GM18508 (cell line): Measurements from ENCODE around the gene FMO5.
"Not testable (repeated sequence)": the region's sequence is repeated elsewhere in the genome, so short reads cannot be mapped to it uniquely, and the experiment has no call there.

Experiments
- ATAC-seq: cut with Tn5 transposase; IDR thresholded peaks from one replicate; pipeline ENCODE4 v1.9.1; 2021; ENCODE audit warnings: moderate number of reproducible peaks; ENCODE audit not compliant: insufficient read depth, unreplicated experiment

FMO5 gene

GRCh38 chr1:147209825-147210821, 15.0 kb downstream of the FMO5 start:
- ATAC-seq, result no peak

GRCh38 chr1:147208619-147209018, 16.5 kb downstream of the FMO5 start:
- no peak for ATAC-seq

GRCh38 chr1:147207192-147207591, 17.9 kb downstream of the FMO5 start:
- ATAC-seq, result no peak

- no peak for ATAC-seq
Measured at GRCh38 chr1:147204080-147204479, 21.1 kb downstream of the FMO5 start.

GRCh38 chr1:147202576-147202975, 22.6 kb downstream of the FMO5 start:
- ATAC-seq, result no peak

- ATAC-seq, result no peak
Measured at GRCh38 chr1:147201786-147202185, 23.4 kb downstream of the FMO5 start.

GRCh38 chr1:147201276-147201675, 23.9 kb downstream of the FMO5 start:
- no peak for ATAC-seq

- ATAC-seq, result not testable (repeated sequence)
Measured at GRCh38 chr1:147197324-147197723, 27.8 kb downstream of the FMO5 start.

- ATAC-seq, result no peak
Measured at GRCh38 chr1:147189514-147189913, 35.6 kb downstream of the FMO5 start.

GRCh38 chr1:147185432-147185831, 39.7 kb downstream of the FMO5 start:
- no peak for ATAC-seq

- ATAC-seq, result no peak
Measured at GRCh38 chr1:147177611-147178380, 47.3 kb downstream of the FMO5 start.

- ATAC-seq, result peak; percentile 63
Measured at GRCh38 chr1:147172168-147173016, 52.7 kb downstream of the FMO5 start, which contains the start of gene PRKAB2. TSS of gene PRKAB2 (minus strand) at chr1:147172470. CDS start at chr1:147172144, 326 bp downstream.

- no peak for ATAC-seq
Measured at GRCh38 chr1:147171399-147172167, 53.6 kb downstream of the FMO5 start.

- no peak for ATAC-seq
Measured at GRCh38 chr1:147169840-147170674, 55.1 kb downstream of the FMO5 start.

GRCh38 chr1:147169171-147169570, 56.0 kb downstream of the FMO5 start:
- ATAC-seq, result no peak

GRCh38 chr1:147168626-147169058, 56.5 kb downstream of the FMO5 start:
- ATAC-seq, result no peak

- no peak for ATAC-seq
Measured at GRCh38 chr1:147167365-147167764, 57.8 kb downstream of the FMO5 start.

- ATAC-seq, result no peak
Measured at GRCh38 chr1:147163019-147163418, 62.1 kb downstream of the FMO5 start.

GRCh38 chr1:147162093-147162492, 63.0 kb downstream of the FMO5 start:
- no peak for ATAC-seq
